ENCODE results near the gene GPR171. TPM values are rescaled to one million over a fixed set of nuclear protein-coding genes. Genes with fewer than 3 reads are reported as not detected.

GPR171 gene, protein sequence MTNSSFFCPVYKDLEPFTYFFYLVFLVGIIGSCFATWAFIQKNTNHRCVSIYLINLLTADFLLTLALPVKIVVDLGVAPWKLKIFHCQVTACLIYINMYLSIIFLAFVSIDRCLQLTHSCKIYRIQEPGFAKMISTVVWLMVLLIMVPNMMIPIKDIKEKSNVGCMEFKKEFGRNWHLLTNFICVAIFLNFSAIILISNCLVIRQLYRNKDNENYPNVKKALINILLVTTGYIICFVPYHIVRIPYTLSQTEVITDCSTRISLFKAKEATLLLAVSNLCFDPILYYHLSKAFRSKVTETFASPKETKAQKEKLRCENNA
- total RNA-seq = not detected in 2 replicates

DNA sequence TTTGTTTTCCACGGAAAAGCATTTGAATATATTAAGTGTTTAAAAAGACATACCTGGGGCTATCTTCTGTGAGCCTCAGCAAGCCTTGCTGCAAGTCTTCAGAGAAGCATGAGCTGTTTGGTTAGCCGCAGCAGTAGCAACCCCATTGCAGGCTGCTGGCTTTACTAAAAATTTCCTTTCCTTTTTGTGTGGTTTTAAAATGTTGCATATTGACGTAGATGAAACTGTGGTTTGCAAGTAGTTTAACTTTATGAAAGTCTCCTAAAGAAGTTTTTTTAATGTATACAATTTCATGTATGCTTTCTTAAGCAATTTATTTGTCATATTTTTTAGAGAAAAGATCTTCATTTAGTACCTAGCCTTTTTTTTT lies at the start of gene GPR171:
TSS of gene GPR171 (minus strand) at position 166 of the 370 bp plus-strand sequence. CDS start 3,830 bp downstream, outside the sequence.

Other genes starting within 250 kb of the GPR171 start
- not detected in 2 replicates for gene CLRN1, start 230.5 kb downstream of the GPR171 start, total RNA-seq
- gene MED12L, start 117.6 kb downstream of the GPR171 start, total RNA-seq = 0.05 and 0.07 TPM in 2 replicates
- gene P2RY14, start 75.3 kb upstream of the GPR171 start, total RNA-seq = 0.07 TPM in 1 of 2 replicates, not detected in the other
- 69.9 and 74.1 TPM in 2 replicates for gene GPR87, start 113.6 kb upstream of the GPR171 start, total RNA-seq
- gene P2RY13, start 126.3 kb upstream of the GPR171 start, total RNA-seq = not detected in 2 replicates
- gene P2RY12, start 181.5 kb upstream of the GPR171 start, total RNA-seq = not detected in 2 replicates

All from airway epithelial cell (primary cell).